ENCODE measurements around the gene ZBED1. TPM values are rescaled to one million over a fixed set of nuclear protein-coding genes. Genes with fewer than 3 reads are reported as not detected.
"Not testable (repeated sequence)": the region's sequence is repeated elsewhere in the genome, so short reads cannot be mapped to it uniquely, and the experiment has no call there.

The ZBED1 gene
- total RNA-seq, 6 experiments from 2014 or later: 21.7 to 44.6 (median 36.9) TPM

- DNase-seq (peak in 1 of 3 donors; percentile 18), ATAC-seq (no peak)
- Histone ChIP-seq H3K36me3 (no peaks in the 10 kb centered on the region), H3K27ac (no peak overlapping the region), H3K4me1 (peaks cover 0 to 9% (median 0%) of the 10 kb centered on the region in 4 donors), H3K9me3 (no peaks in the 10 kb centered on the region), H3K4me3 (no peak overlapping the region), H3K27me3 (no peaks in the 10 kb centered on the region)
- 87% methylated on average over 12 of the region's 26 CpGs for WGBS (ENCODE audit: insufficient coverage, low coverage, low lambda C conversion rate, missing lambda C conversion rate)
- no peak for TF ChIP-seq POLR2A (IDR thresholded peaks at IDR 0.05)
- TF ChIP-seq CTCF (IDR thresholded peaks at IDR 0.05): no peak
- intact Hi-C loops (cut with DNase I): no loop called here
Measured at GRCh38 chrX:2457289-2458133, 43.3 kb downstream of the ZBED1 start.

- intact Hi-C loops (cut with DNase I); ATAC-seq: not testable (repeated sequence)
- peak in 1 of 3 donors; percentile 19 for DNase-seq
Measured at GRCh38 chrX:2456091-2456490, 44.7 kb downstream of the ZBED1 start.

GRCh38 chrX:2454620-2455019, 46.2 kb downstream of the ZBED1 start:
- peak in 1 of 3 donors; percentile 9 for DNase-seq
- H3K9me3 ChIP-seq; H3K27me3 ChIP-seq; intact Hi-C loops (cut with DNase I); H3K4me3 ChIP-seq; ATAC-seq; H3K36me3 ChIP-seq; H3K4me1 ChIP-seq; H3K27ac ChIP-seq: not testable (repeated sequence)
- over 99% methylated on average over 8 of the region's 9 CpGs for WGBS (ENCODE audit: insufficient coverage, low coverage, low lambda C conversion rate, missing lambda C conversion rate)

More at GRCh38 chrX:2456091-2456490, 44.7 kb downstream of the ZBED1 start:
- H3K36me3 ChIP-seq, H3K4me1 ChIP-seq, H3K27me3 ChIP-seq, H3K27ac ChIP-seq, H3K4me3 ChIP-seq, H3K9me3 ChIP-seq: not testable (repeated sequence)
- 91% methylated on average over 7 of the region's 8 CpGs for WGBS (ENCODE audit: insufficient coverage, low coverage, low lambda C conversion rate, missing lambda C conversion rate)

GRCh38 chrX:2452799-2453198, 48.0 kb downstream of the ZBED1 start:
- DNase-seq: no peak
- Histone ChIP-seq H3K9me3 (no peaks in the 10 kb centered on the region), H3K4me3 (no peak overlapping the region), H3K27ac (no peak overlapping the region), H3K4me1 (no peaks in the 10 kb centered on the region), H3K27me3 (no peaks in the 10 kb centered on the region), H3K36me3 (no peaks in the 10 kb centered on the region)
- intact Hi-C loops (cut with DNase I): no loop called here
- TF ChIP-seq CTCF (IDR thresholded peaks at IDR 0.05) (no peak), POLR2A (IDR thresholded peaks at IDR 0.05) (no peak)
- ATAC-seq: no peak
- WGBS (ENCODE audit: insufficient coverage, low coverage, low lambda C conversion rate, missing lambda C conversion rate): 100% methylated on average over 2 of the region's 4 CpGs

GRCh38 chrX:2452317-2452784, 48.4 kb downstream of the ZBED1 start:
- no peaks in the 10 kb centered on the region for H3K27me3 ChIP-seq
- intact Hi-C loops (cut with DNase I): no loop called here

More at GRCh38 chrX:2452317-2452784, 48.4 kb downstream of the ZBED1 start:
- ATAC-seq (no peak), DNase-seq (no peak)
- no peaks in the 10 kb centered on the region for H3K4me1 ChIP-seq
- H3K36me3 ChIP-seq: no peaks in the 10 kb centered on the region
- no peak overlapping the region for H3K4me3 ChIP-seq
- no peak overlapping the region for H3K27ac ChIP-seq
- TF ChIP-seq POLR2A (IDR thresholded peaks at IDR 0.05): no peak
- TF ChIP-seq CTCF (IDR thresholded peaks at IDR 0.05): no peak
- H3K9me3 ChIP-seq: no peaks in the 10 kb centered on the region
- WGBS (ENCODE audit: insufficient coverage, low coverage, low lambda C conversion rate, missing lambda C conversion rate): 96% methylated on average over 19 of the region's 22 CpGs

All from right lobe of liver (tissue), 6 donors.